ENCODE results near the gene MYPN. TPM values are rescaled to one million over a fixed set of nuclear protein-coding genes. Genes with fewer than 3 reads are reported as not detected.

MYPN gene
- total and polyA plus RNA-seq, 2 experiments from 2014 or later: not detected

GRCh38 chr10:68179016-68179415, 69.7 kb downstream of the MYPN start:
- no peaks in the 10 kb centered on the region for H3F3A ChIP-seq (replicated peaks; ENCODE audit: low read depth)
- peak overlapping the region; percentile 78; the same call in 1 of the 2 replicates for H2AFZ ChIP-seq
- TF ChIP-seq ZNF462 (CRISPR knock-in tag; IDR thresholded peaks at IDR 0.05) (no peak), JUNB (IDR thresholded peaks at IDR 0.05; ENCODE audit: unreplicated experiment) (no peak), CTCF (conservative IDR thresholded peaks at IDR 0.05; ENCODE audit: low read depth in 2 of 2) (no peak), ETS1 (IDR thresholded peaks at IDR 0.05) (no peak), STAT1 (IDR thresholded peaks at IDR 0.05; ENCODE audit: unreplicated experiment) (no peak), REST (IDR thresholded peaks at IDR 0.05; ENCODE audit: unreplicated experiment) (no peak), POLR2AphosphoS5 (IDR thresholded peaks at IDR 0.05; ENCODE audit: low read depth) (no peak), CREB1 (CRISPR knock-in tag; IDR thresholded peaks at IDR 0.05; ENCODE audit: low read depth) (no peak), ZNF331 (CRISPR knock-in tag; IDR thresholded peaks at IDR 0.05; ENCODE audit: low read depth) (no peak), NANOG (IDR thresholded peaks at IDR 0.05; ENCODE audit: borderline replicate concordance) (no peak), ZNF114 (CRISPR knock-in tag; IDR thresholded peaks at IDR 0.05) (no peak)

More at GRCh38 chr10:68179016-68179415, 69.7 kb downstream of the MYPN start:
- Mint-ChIP-seq H3K27me3 (ENCODE audit: insufficient read depth, low read depth, poor library complexity) (no peaks in the 10 kb centered on the region), H3K4me3 (no peak overlapping the region), H3K27ac (no peak overlapping the region), H3K36me3 (ENCODE audit: low read depth) (no peaks in the 10 kb centered on the region), H3K4me1 (0 out of 3 replicates have a peak, but pooled peaks cover 2% of the 10 kb centered on the region), H3K9me3 (no peaks in the 10 kb centered on the region)
- H3K9me2 ChIP-seq (ENCODE audit: insufficient read depth): no peaks in the 10 kb centered on the region
- ATAC-seq (no peak; the same call in 2 of the 3 replicates), DNase-seq (ENCODE audit: low spot score) (no peak)
- H3K27me3 ChIP-seq (ENCODE audit: insufficient read depth): no peaks in the 10 kb centered on the region
- no peak overlapping the region for H3K4me3 ChIP-seq
- H4K20me1 ChIP-seq (replicated peaks; ENCODE audit: insufficient read depth): no peaks in the 10 kb centered on the region
- H3K4me1 ChIP-seq (ENCODE audit: insufficient read depth): no peaks in the 10 kb centered on the region
- H3K36me3 ChIP-seq (ENCODE audit: insufficient read depth): no peaks in the 10 kb centered on the region
- H3K27ac ChIP-seq (ENCODE audit: low read depth): no peak overlapping the region
- no peak overlapping the region for H3K4me2 ChIP-seq
- H3K79me2 ChIP-seq (replicated peaks; ENCODE audit: insufficient read depth): no peaks in the 10 kb centered on the region
